CD4-positive, alpha-beta T cell treated with Interleukin-17A for 4 hours (primary cell): ENCODE data around the gene NLN.
A peak's percentile ranks its signal among the peaks of the same experiment; 100 is the strongest.
"Not testable (repeated sequence)": the region's sequence is repeated elsewhere in the genome, so short reads cannot be mapped to it uniquely, and the experiment has no call there.

ENCODE experiments used
- DNase-seq: peaks from one replicate; pipeline ENCODE4 v3.0.0-alpha.2; 2020; ENCODE audit warnings: mixed read lengths

Gene NLN

GRCh38 chr5:65721720-65722574 is at the start of gene NLN, which contains the start of gene SGTB:
Gene NLN, plus strand, starts transcription at chr5:65722205. Its CDS starts 169 bp downstream, at chr5:65722374.
Gene SGTB, minus strand, starts transcription at chr5:65722109. Its CDS starts 1,302 bp downstream, at chr5:65720807.
- DNase-seq: peak; percentile 88

GRCh38 chr5:65672796-65673195 is 49.2 kb upstream of the NLN start:
- no peak for DNase-seq

GRCh38 chr5:65674749-65675148 is 47.3 kb upstream of the NLN start:
- DNase-seq: no peak

DNA sequence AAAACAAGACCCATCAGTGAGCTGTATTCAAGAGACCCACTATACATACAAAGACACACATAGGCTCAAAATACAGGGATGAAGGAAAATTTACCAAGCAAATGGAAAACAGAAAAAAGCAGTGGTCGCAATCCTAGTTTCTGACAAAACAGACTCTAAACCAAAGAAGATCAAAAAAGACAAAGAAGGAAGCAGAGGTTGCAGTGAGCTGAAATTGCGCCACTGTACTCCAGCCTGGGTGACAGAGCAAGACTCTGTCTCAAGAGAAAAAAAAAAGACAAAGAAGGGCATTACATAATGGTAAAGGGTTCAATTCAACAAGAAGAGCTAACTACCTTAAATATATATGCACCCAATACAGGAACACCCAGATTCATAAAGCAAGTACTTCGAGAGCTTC is 45.9 kb upstream of the NLN start:
- not testable (repeated sequence) for DNase-seq

DNA sequence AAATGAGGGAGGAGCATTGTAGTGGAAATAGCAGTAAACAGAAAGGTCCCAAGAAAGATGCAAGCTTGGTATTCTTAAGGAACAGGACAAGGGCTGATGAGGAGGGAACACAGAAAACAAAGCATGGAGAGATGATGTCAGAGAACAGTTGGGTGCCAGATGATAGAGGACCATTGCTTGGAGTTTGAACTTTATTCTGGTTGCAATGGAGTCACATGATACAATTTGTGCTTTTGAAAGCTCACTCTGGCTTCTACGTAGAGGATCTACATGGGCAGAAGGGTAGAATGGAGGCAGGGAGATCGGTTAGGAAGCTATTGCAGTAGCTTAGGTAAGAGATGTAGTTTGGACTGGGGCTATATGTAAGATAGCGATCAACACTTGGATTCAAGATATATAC is 39.9 kb upstream of the NLN start:
- DNase-seq: no peak

DNA sequence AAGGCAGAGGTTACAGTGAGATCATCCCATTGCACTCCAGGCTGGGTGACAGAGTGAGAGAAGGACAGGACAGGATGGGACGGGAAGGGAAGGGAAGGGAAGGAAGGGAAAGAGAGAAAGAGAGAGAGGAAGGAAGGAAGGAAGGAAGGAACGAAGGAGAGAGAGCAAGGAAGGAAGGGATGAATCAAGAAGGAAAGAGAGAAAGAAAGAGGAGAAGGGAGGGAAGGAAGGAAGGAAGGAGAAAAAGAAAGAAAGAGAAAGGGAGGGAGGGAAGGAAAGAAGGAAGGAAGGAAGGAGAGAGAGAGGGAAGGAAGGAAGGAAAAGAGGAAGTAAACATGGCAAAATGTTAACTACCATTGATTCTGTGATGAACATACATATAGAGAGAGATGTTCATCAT is 28.9 kb upstream of the NLN start:
- DNase-seq: no peak

GRCh38 chr5:65695162-65695755 is 26.7 kb upstream of the NLN start:
- no peak for DNase-seq

DNA sequence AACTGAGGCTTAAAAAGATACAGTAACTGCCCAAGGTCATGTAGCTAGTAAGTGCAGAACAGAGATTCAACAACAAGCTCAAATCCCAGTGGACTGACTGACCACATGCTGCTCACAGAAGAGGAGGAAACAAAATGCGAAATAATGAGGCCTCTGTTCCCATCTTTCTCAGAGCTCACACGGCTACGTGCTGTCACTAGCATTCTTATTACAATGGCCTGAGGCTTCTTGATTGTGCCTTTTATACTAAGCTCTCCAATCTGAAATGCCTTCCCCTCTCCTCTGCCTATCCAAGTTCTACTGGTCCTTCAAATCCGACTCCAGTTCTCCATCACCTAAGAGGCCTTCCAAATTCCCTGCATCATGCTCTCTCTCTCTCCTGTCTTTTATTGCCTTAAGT is 26.1 kb upstream of the NLN start:
- no peak for DNase-seq

DNA sequence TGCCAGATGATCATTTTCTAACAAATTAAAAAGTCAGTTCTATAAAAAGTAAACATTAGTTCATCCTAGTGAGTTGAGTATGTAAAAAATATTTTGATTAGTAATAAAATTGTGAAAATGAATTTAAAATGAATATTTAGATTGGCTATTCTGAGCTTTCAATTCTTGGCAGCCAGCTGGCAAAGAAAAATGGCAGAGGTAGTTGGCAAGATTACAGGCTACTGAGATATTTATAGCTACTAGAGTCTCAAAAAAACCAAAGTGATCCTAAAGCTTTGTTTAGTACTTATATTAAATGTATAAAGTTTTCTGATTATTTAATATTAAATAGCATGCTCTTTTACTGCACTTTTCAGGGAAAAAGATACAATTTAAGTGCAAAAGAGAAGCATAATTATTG is 25.1 kb upstream of the NLN start:
- DNase-seq: no peak

DNA sequence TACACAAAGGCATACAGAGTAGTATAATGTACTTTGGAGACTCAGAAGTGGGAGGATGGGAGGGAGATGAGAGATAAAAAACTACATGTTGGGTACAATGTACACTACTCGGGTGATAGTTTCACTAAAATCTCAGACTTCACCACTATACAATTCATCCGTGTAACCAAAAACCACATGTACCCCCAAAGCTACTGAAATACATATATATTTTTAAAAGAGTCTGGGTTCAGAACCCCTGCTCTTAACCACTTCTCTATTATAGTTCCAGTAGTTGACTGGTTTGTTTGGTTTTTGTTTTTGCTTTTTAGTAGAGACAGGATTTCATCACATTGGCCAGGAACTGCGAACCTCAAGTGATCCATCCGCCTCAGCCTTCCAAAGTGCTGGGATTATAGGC is 22.7 kb upstream of the NLN start:
- no peak for DNase-seq

- DNase-seq: no peak
Measured at GRCh38 chr5:65702036-65702435, 20.0 kb upstream of the NLN start.

DNA sequence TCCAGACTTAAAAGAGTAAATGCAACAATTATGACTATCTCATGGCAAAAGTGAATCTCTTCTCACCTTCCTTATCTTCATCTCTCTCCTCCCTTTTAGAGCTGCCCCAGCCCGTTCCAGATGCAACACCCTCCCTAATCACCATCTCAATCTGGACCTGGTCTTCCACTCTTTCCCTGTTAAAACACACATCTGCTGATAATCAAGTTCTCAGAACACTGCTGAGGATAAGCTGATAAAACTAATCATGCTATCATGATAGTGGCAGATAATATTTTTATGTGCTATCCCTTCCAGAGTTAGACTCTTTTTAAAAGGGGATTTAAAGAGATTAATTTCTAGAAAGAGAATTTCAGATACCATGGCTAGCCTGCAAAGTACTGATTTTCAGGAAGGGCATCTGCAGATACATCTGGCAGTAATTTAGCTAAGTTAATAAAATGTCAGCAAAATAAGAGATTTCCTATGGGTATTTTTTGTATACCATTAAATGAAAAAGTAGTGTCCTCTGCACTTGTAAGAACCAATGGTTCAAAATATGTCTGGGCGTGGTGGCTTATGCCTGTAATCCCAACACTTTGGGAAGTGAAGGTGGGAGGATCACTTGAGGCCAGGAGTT is 17.3 kb upstream of the NLN start:
- DNase-seq: no peak

- DNase-seq: no peak
Measured at GRCh38 chr5:65707663-65708062, 14.3 kb upstream of the NLN start.

DNA sequence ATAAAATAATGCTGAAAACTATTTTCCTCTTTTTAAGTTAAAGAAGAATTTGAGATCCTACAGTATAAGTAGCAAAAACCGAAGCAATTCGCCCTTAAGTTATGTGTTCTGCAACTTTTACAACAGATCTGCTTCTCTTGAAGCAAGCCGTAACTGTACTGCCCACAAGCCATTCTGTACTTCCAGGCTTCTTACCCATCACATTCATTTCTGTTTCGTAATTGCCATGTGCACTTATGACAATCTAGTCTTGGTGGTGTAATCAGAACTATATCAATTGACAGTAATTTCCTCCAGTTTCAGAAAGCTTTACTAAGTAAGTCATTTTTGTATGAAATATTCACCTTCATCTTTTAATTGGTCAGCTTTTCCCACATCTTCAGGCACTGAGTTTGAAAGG is 13.9 kb upstream of the NLN start:
- DNase-seq: no peak

- no peak for DNase-seq
Measured at GRCh38 chr5:65718576-65719310, 3.3 kb upstream of the NLN start.

DNA sequence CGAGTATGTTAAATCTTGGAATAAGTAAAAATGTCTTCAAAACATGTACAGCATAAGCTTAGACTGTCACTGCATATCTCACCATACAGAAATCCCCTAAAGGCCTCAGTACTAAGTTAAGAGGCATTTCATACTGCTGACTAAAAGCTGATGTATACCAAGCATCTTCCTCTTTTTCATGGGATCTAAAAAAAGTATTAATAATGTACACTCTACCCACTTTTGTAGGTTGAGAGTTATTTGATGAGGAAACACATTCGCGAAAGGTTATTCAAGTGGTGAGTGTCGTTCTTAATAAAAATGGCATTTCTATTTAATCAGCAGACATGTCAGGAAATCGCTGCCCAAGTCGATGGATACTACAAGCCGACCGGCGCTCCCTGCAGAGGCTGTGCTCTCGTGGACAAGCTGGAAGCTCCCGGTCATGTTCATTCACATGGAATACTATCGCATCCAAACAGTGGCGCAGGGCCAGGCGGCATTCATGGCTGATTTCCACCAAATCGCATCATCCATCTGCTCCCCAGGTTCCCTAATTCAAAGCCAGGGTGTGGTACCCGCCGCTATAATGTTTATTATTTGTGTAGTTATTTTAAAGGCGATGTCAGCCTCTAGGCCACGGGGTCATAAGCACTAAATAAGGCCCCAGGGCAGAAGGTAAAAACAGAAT is 820 bp upstream of the NLN start:
- DNase-seq: peak; percentile 34

DNA sequence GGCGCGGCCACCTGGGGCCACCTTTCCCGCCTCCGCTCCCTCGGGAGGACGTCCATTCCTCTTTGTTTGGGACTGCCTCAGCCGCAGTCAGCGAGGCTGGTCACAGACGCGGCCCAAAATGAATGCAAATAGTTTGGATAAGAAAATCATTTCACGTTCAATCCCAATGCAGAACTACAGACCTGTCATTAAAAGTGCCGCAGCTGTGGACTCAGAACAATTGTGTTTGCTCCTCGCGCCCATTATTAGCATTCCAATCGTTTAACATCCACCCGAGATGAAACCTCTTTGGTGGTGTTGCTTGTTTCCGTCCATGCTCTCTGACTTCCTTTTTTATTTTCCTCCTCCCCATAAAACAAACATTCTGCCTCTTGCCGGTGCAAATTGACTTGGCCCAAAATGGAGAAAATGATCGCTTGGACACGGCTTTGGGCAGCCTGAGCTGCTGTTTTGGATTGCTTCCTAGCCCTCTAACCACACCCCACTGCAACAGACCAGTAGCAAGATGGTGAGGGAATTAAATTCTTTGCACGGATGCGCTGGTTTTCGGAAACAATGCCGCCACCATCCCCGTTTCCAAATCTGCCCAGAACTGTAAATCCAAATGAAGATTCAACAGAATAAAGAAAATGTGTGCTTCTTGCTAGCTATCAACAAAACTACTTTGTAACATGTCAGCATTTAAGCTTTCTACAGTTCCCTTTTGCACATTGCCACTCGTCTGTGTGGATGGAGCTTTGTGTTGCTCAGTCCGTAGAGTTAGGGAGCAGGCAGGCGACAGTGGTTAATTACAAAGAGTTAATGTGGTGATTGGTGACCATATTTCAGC is 784 bp downstream of the NLN start:
- peak; percentile 8 for DNase-seq

- no peak for DNase-seq
Measured at GRCh38 chr5:65727491-65728156, 5.6 kb downstream of the NLN start.

GRCh38 chr5:65728218-65728617 is 6.2 kb downstream of the NLN start:
- no peak for DNase-seq

DNA sequence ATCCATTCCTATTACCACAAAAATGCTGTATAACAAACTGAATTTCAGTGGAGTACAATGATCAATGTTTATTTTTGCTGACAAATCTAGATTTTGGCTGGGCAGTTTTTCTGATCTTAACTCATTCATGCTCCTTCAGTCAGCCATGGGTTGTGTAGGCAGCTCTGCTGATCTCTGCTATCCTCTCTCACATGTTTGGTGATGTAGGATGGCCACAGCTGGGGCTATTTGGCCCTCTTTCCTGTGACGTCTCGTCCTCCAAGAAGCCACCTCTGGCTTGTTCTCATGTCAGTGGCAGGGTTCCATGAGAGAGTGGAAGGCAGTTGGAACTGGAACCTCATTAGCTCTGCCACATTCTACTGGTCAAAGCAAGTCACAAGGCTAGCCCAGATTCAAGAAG is 8.9 kb downstream of the NLN start:
- DNase-seq: no peak

- not testable (repeated sequence) for DNase-seq
Measured at GRCh38 chr5:65732046-65732445, 10.0 kb downstream of the NLN start.
